Liver (tissue), 9 donors: ENCODE data around the gene ESPN. TPM values are rescaled to one million over a fixed set of nuclear protein-coding genes. Genes with fewer than 3 reads are reported as not detected.
A peak's percentile ranks its signal among the peaks of the same experiment; 100 is the strongest.
"Not testable (repeated sequence)": the region's sequence is repeated elsewhere in the genome, so short reads cannot be mapped to it uniquely, and the experiment has no call there.

ENCODE experiments used
- DNase-seq: peaks from one replicate; pipeline ENCODE4 v3.0.0-alpha.2; 2017; ENCODE audit warnings: low spot score
- H3K27ac ChIP-seq, 2 donors: one replicate each; pipeline ENCODE4 v1.7.0; 2013; ENCODE audit warnings: inconsistent platforms in 2 of 2, low read length in 2 of 2, control low read depth in 1 of 2, low read depth in 1 of 2, mild to moderate bottlenecking in 1 of 2
- H3K27me3 ChIP-seq, 4 donors: one replicate each; pipeline versions ENCODE4 v1.6.1 to v1.7.0; 2013; ENCODE audit warnings: low read length in 3 of 4, inconsistent platforms in 1 of 4, mild to moderate bottlenecking in 1 of 4, moderate library complexity in 1 of 4; ENCODE audit not compliant: control insufficient read depth in 4 of 4, insufficient read depth in 4 of 4
- H3K36me3 ChIP-seq, 4 donors: one replicate each; pipeline versions ENCODE4 v1.6.1 to v1.7.0; 2013; ENCODE audit warnings: low read length in 3 of 4, mild to moderate bottlenecking in 3 of 4, low read depth in 1 of 4, moderate library complexity in 1 of 4; ENCODE audit not compliant: control insufficient read depth in 4 of 4, insufficient read depth in 3 of 4
- H3K4me1 ChIP-seq, 4 donors: one replicate each; pipeline versions ENCODE4 v1.6.1 to v1.7.0; 2013; ENCODE audit warnings: low read length in 3 of 4, mild to moderate bottlenecking in 3 of 4, moderate library complexity in 1 of 4; ENCODE audit not compliant: control insufficient read depth in 4 of 4, insufficient read depth in 4 of 4
- H3K4me3 ChIP-seq, 3 donors: one replicate each; pipeline versions ENCODE4 v1.6.1 to v1.7.0; 2013; ENCODE audit warnings: low read length in 3 of 3, control low read depth in 1 of 3, low read depth in 1 of 3, mild to moderate bottlenecking in 1 of 3
- H3K9ac ChIP-seq, 2 donors: one replicate each; pipeline ENCODE4 v1.7.0; 2013; ENCODE audit warnings: low read length in 2 of 2, mild to moderate bottlenecking in 2 of 2, moderate library complexity in 2 of 2, control low read depth in 1 of 2, low read depth in 1 of 2
- H3K9me3 ChIP-seq, 4 donors: one replicate each; pipeline versions ENCODE4 v1.6.1 to v1.7.0; 2013; ENCODE audit warnings: low read length in 3 of 4; ENCODE audit not compliant: control insufficient read depth in 4 of 4
- ATF3 ChIP-seq: IDR thresholded peaks from 2 replicates; pipeline ENCODE4 v1.6.1; 2016; ENCODE audit warnings: antibody characterized with exemption
- CTCF ChIP-seq: fragments of 150-350 bp; IDR thresholded peaks from 2 replicates; pipeline ENCODE4 v1.5.1; 2017; ENCODE audit warnings: improper control_type of control experiment, low read depth, low read length; ENCODE audit not compliant: missing input control
- EGR1 ChIP-seq, 2 donors: IDR thresholded peaks; 2 replicates each; pipeline ENCODE4 v1.6.1; 2016 to 2018; ENCODE audit warnings: antibody characterized with exemption in 2 of 2, low read depth in 2 of 2
- FOXA1 ChIP-seq: IDR thresholded peaks from 2 replicates; pipeline ENCODE4 v1.6.1; 2016; ENCODE audit warnings: antibody characterized with exemption
- FOXA2 ChIP-seq: IDR thresholded peaks from 2 replicates; pipeline ENCODE4 v1.6.1; 2016; ENCODE audit warnings: antibody characterized with exemption
- GABPA ChIP-seq, 2 donors: IDR thresholded peaks in 1 of 2; conservative IDR thresholded peaks in 1 of 2; 2 replicates each; pipeline ENCODE4 v1.6.1; 2016; ENCODE audit warnings: antibody characterized with exemption in 2 of 2, mild to moderate bottlenecking in 1 of 2, moderate library complexity in 1 of 2
- HNF4A ChIP-seq, 2 donors: conservative IDR thresholded peaks; 2 replicates each; pipeline ENCODE4 v1.6.1; 2016; ENCODE audit warnings: antibody characterized with exemption in 2 of 2, mild to moderate bottlenecking in 2 of 2
- HNF4G ChIP-seq: IDR thresholded peaks from 2 replicates; pipeline ENCODE4 v1.6.1; 2016; ENCODE audit warnings: antibody characterized with exemption
- JUND ChIP-seq, 2 donors: IDR thresholded peaks; 2 replicates each; pipeline ENCODE4 v1.6.1; 2016; ENCODE audit warnings: antibody characterized with exemption in 2 of 2
- MAX ChIP-seq: IDR thresholded peaks from 2 replicates; pipeline ENCODE4 v1.6.1; 2016; ENCODE audit warnings: antibody characterized with exemption
- NR2F2 ChIP-seq: IDR thresholded peaks from 2 replicates; pipeline ENCODE4 v1.6.1; 2016; ENCODE audit warnings: antibody characterized with exemption
- RAD21 ChIP-seq, 2 donors: IDR thresholded peaks; 2 replicates each; pipeline ENCODE4 v1.6.1; 2016; ENCODE audit warnings: antibody characterized with exemption in 2 of 2, mild to moderate bottlenecking in 2 of 2
- REST ChIP-seq: IDR thresholded peaks from 2 replicates; pipeline ENCODE4 v1.6.1; 2016; ENCODE audit warnings: antibody characterized with exemption, mild to moderate bottlenecking
- RXRA ChIP-seq, 2 donors: IDR thresholded peaks; 2 replicates each; pipeline ENCODE4 v1.6.1; 2017 to 2018; ENCODE audit warnings: antibody characterized with exemption in 2 of 2, mild to moderate bottlenecking in 1 of 2
- SP1 ChIP-seq: IDR thresholded peaks from 2 replicates; pipeline ENCODE4 v1.6.1; 2018; ENCODE audit warnings: antibody characterized with exemption, mild to moderate bottlenecking
- TAF1 ChIP-seq: conservative IDR thresholded peaks from 2 replicates; pipeline ENCODE4 v1.6.1; 2016; ENCODE audit warnings: antibody characterized with exemption, mild to moderate bottlenecking
- YY1 ChIP-seq: IDR thresholded peaks from 2 replicates; pipeline ENCODE4 v1.6.1; 2016; ENCODE audit warnings: antibody characterized with exemption, mild to moderate bottlenecking
- ZBTB33 ChIP-seq: IDR thresholded peaks from 2 replicates; pipeline ENCODE4 v1.6.1; 2016; ENCODE audit warnings: antibody characterized with exemption
- WGBS: extraction: QIAGEN DNeasy Blood & Tissue Kit; methylation state at CpG from one replicate; pipeline ENCODE4 v1.1.7; 2013; 5-methylcytosine and 5-hydroxymethylcytosine counted together
- polyA plus RNA-seq, 2 donors: library from polyadenylated mRNA; stranded (reverse) in 1 of 2; unstranded in 1 of 2; fragments of 200-250 nt in 1 of 2; fragments of >200 nt in 1 of 2; fragmentation: Nextera tagmentation in 1 of 2; extraction: Ambion mirVana in 1 of 2; gene quantifications; one replicate each; pipeline versions ENCODE4 v1.2.1 to v1.2.3, GENCODE V29; 2013 to 2015
- total RNA-seq, 2 donors: library from RNA; depleted of rRNA; stranded (reverse); fragments of >200 nt; gene quantifications; one replicate each; pipeline ENCODE4 v1.2.3, GENCODE V29; 2014
- donor health status: healthy.
- donor health status: healthy.
- donor health status: healthy.
- donor health status: healthy.
- donor health status: healthy.

Gene ESPN
- total and polyA plus RNA-seq, 4 donors: 61.5 to 103 (median 68.2) TPM

- H3K9me3 ChIP-seq: no peaks in the 10 kb centered on the region
- peak; percentile 54 for DNase-seq
- no peak overlapping the region for H3K9ac ChIP-seq
- H3K36me3 ChIP-seq: no peaks in the 10 kb centered on the region
- 80% methylated on average over 26 of the region's 26 CpGs for WGBS
- TF ChIP-seq FOXA2 (no peak), HNF4G (no peak), TAF1 (no peak), GABPA (IDR thresholded peaks at IDR 0.05 in 1 of 2, conservative IDR thresholded peaks at IDR 0.05 in 1 of 2) (no peak), SP1 (no peak), NR2F2 (no peak), JUND (IDR thresholded peaks at IDR 0.05) (no peak), MAX (no peak), HNF4A (conservative IDR thresholded peaks at IDR 0.05) (no peak), YY1 (no peak), RXRA (IDR thresholded peaks at IDR 0.05) (no peak), ATF3 (no peak), CTCF (no peak), REST (no peak), RAD21 (IDR thresholded peaks at IDR 0.05) (no peak), EGR1 (IDR thresholded peaks at IDR 0.05; ENCODE audit: low read depth in 2 of 2) (no peak), ZBTB33 (no peak), FOXA1 (no peak)
- H3K27me3 ChIP-seq: peaks cover 0 to 9% (median 2%) of the 10 kb centered on the region in 4 donors
- no peak overlapping the region for H3K27ac ChIP-seq
- H3K4me3 ChIP-seq: no peak overlapping the region
- peaks cover 0 to 17% (median 4%) of the 10 kb centered on the region in 4 donors for H3K4me1 ChIP-seq
Measured at GRCh38 chr1:6427441-6428390, 3.1 kb downstream of the ESPN start.

- WGBS: 82% methylated on average over 6 of the region's 6 CpGs
- not testable (repeated sequence) for H3K36me3 ChIP-seq, H3K9ac ChIP-seq, H3K4me3 ChIP-seq, H3K27me3 ChIP-seq, DNase-seq, H3K9me3 ChIP-seq, H3K27ac ChIP-seq
- peaks cover 0 to 15% (median 4%) of the 10 kb centered on the region in 4 donors for H3K4me1 ChIP-seq
Measured at GRCh38 chr1:6428453-6428852, 3.9 kb downstream of the ESPN start.

GRCh38 chr1:6429660-6430411 lies 5.3 kb downstream of the ESPN start:
- H3K9me3 ChIP-seq, H3K4me1 ChIP-seq, H3K4me3 ChIP-seq, H3K9ac ChIP-seq, H3K36me3 ChIP-seq, H3K27ac ChIP-seq, H3K27me3 ChIP-seq: not testable (repeated sequence)
- peak; percentile 59 for DNase-seq
- 56% methylated on average over 19 of the region's 19 CpGs for WGBS
